GM18508 (cell line): ENCODE results near the gene PKN1.
"Not testable (repeated sequence)": the region's sequence is repeated elsewhere in the genome, so short reads cannot be mapped to it uniquely, and the experiment has no call there.

Experiments used
- ATAC-seq: cut with Tn5 transposase; IDR thresholded peaks from one replicate; pipeline ENCODE4 v1.9.1; 2021; ENCODE audit warnings: moderate number of reproducible peaks; ENCODE audit not compliant: insufficient read depth, unreplicated experiment

Gene PKN1

DNA sequence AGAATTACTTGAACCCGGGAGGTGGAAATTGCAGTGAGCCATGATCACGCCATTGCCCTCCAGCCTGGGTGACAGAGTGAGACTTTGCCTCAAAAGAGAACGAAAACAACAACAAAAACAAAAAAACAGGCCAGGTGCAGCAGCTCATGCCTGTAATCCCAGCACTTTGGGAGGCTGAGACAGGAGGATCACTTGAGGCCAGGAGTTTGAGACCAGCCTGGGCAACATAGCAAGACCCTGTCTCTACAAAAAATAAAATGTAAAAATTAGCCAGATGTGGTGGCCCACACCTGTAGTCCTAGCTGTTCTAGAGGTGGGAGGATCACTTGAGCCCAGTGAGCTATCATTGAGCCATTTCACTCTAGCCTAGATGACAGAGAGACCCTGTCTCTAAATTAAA, 19.2 kb downstream of the PKN1 start:
- not testable (repeated sequence) for ATAC-seq

DNA sequence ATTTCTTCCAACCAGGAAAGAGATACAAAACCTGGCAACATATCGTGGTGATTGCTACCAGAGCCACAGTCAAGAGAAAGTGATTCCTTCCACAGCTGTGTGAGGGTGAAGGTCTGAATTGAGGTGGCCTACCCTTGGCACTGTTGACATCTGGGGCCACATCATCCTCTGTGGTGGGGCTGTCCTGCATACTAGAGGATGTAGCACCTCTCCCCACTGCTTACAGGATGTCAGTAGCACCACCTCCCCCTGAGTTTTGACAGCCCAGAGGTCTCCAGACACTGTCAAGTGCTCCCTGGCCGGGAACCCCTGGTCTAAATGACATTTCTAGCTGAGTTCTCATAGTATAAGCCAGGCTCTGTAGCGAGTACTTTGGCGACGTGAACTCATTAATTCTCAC, 26.6 kb downstream of the PKN1 start:
- no peak for ATAC-seq

DNA sequence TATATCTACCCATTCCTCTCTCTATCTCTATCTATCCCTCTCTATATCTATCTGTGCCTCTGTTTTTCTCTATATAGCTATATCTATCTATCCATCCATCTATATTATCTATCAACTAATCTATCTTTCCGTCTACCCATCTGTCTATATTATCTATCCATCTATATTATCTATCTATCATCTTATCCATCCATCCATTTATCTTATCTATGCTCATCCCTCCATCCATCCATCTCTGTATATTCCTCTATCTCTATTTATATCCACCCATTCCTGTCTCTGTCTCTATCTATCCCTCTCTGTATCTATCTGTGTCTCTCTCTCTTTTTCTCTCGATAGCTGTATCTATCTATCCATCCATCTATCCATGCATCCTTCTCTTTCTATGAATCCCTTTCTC, 27.8 kb downstream of the PKN1 start:
- no peak for ATAC-seq

DNA sequence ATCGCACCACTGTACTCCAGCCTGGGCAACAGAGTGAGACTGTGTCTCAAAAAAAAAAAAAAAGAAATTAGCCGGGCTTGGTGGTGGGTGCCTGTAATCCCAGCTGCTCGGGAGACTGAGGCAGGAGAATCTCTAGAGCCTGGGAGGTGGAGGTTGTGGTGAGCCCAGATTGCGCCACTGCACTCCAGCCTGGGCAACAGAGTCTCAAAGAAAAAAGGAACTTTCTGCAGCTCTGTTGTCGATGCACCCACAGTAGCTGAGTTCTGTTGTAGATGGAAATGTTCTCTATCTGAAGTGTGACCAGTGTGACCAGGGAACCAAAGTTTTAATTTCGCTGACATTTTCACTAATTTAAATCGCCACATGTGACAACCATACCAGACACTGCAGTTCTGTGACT, 29.3 kb downstream of the PKN1 start:
- ATAC-seq = not testable (repeated sequence)

DNA sequence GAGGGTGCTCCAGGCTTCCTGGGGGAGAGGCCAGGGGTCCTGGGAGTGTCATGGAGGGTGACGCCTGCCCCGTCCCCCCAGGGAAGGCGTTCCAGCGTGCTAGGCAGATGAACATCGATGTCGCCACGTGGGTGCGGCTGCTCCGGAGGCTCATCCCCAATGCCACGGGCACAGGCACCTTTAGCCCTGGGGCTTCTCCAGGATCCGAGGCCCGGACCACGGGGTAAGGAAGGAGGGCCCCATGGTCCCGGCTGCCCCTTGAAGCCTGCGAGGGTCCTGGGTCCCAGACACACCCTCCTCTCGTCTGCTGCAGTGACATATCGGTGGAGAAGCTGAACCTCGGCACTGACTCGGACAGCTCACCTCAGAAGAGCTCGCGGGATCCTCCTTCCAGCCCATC, 30.6 kb downstream of the PKN1 start:
- no peak for ATAC-seq

DNA sequence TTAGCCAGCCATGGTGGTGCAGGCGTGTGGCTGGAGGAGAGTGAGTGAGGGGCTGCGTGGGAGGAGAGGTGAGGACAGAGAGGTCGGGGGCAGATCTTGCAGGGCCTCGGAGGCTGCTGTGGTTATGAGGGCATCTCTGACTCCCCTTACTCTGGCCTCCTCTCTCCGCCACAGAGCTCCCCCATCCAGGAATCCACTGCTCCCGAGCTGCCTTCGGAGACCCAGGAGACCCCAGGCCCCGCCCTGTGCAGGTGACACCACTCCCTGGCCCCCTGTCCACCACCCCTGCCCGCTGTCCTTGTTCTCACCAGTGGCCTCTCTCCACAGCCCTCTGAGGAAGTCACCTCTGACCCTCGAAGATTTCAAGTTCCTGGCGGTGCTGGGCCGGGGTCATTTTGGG, 34.3 kb downstream of the PKN1 start:
- no peak for ATAC-seq

DNA sequence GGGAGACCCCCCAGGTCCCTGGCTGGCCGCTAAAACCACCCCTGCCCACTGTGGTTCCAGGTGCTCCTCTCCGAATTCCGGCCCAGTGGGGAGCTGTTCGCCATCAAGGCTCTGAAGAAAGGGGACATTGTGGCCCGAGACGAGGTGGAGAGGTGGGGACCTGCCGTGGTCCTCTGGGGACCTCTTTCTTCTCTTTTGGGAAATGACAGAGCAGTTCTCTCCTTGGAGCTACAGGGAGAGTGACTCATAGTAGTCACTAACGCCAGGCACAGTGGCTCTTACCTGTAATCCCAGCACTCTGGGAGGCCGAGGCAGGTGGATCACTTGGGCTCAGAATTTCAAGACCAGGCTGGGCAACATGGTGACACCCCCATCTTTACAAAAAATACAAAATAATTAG, 34.7 kb downstream of the PKN1 start:
- ATAC-seq = no peak

DNA sequence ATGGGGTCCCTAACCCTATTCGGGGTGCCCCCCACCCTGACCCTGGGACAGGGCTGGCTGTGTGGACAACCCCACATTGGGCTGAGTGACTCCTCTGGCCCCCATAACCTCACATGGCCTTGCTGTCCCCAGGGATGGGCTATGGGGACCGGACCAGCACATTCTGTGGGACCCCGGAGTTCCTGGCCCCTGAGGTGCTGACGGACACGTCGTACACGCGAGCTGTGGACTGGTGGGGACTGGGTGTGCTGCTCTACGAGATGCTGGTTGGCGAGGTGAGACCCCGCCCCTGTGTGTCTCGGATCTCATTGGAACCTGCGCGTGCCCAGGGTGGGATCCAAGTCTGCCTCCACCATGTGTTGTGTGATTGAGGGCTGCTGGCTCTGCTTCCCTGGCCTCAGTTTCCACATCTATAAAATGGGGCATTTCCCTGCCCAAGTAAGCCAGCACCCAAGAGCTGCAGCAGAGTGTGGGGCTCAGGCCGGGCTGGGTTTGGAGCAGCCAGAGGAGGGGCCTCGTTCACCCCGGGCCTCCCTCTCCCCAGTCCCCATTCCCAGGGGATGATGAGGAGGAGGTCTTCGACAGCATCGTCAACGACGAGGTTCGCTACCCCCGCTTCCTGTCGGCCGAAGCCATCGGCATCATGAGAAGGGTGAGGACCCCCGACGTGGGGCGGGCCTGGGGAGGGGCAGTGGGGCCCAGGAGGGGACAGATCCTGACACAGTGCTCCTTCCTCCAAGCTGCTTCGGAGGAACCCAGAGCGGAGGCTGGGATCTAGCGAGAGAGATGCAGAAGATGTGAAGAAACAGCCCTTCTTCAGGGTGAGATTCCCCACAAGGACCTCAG, 37.1 kb downstream of the PKN1 start:
- no peak for ATAC-seq

DNA sequence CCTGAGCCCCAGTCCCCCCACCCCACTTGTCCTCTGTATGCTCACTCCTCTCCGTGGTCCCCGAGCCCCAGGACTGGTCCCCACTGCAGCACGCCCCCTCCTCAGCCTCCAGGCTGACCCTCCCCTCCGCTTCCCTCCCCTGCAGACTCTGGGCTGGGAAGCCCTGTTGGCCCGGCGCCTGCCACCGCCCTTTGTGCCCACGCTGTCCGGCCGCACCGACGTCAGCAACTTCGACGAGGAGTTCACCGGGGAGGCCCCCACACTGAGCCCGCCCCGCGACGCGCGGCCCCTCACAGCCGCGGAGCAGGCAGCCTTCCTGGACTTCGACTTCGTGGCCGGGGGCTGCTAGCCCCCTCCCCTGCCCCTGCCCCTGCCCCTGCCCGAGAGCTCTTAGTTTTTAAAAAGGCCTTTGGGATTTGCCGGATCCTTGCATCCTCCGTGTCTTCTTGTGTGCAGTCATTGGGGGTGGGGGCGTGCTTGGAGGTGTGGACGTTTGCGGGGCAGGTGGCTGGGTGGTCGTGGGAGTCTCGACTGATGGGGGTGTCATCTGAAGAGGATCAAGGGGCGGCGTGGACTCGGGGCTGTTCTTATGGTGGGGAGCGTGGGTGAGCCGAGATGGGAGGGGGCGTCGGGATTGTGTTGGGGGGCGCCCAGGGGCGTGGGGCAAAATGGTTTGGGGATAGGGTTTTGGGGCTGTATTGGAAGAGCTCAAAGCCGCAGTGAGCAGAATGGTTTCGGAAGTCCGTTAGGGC, 38.5 kb downstream of the PKN1 start:
- no peak for ATAC-seq

DNA sequence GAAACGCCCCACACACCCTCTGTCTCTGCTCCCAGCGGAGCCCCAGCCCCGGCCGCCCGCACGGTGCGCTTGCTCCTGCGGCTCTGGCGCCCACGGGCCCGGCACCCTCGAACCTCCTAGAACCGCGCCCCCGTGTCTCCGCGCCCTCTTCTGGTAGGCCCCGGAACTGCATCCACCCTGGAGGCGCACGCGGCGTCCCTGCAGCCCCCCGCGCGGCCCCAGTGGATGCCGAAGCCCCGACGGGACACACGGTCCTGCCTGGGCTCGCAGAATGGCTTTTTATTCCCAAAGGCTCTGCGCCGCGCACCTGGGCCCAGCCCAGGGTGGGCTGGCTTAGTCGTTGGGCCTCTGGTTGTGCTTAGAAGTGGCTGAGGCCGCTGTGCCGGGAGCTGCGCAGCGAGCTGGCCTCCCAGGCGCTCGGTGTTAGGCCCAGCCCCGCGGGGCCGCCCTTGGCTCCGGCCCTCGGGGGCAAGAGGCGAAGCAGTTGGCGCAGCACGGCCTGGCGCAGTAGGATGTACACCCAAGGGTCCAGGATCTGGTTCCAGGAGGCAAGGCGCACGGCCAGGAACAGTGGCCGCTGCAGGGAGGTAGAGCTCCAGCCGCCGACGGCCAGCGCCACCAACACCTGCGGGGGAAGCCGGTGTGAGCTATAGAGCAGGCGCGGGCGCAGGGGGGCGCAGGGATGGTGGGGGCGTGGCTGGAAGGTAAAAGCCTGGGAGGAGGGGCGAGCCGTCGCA, 39.3 kb downstream of the PKN1 start:
- no peak for ATAC-seq

DNA sequence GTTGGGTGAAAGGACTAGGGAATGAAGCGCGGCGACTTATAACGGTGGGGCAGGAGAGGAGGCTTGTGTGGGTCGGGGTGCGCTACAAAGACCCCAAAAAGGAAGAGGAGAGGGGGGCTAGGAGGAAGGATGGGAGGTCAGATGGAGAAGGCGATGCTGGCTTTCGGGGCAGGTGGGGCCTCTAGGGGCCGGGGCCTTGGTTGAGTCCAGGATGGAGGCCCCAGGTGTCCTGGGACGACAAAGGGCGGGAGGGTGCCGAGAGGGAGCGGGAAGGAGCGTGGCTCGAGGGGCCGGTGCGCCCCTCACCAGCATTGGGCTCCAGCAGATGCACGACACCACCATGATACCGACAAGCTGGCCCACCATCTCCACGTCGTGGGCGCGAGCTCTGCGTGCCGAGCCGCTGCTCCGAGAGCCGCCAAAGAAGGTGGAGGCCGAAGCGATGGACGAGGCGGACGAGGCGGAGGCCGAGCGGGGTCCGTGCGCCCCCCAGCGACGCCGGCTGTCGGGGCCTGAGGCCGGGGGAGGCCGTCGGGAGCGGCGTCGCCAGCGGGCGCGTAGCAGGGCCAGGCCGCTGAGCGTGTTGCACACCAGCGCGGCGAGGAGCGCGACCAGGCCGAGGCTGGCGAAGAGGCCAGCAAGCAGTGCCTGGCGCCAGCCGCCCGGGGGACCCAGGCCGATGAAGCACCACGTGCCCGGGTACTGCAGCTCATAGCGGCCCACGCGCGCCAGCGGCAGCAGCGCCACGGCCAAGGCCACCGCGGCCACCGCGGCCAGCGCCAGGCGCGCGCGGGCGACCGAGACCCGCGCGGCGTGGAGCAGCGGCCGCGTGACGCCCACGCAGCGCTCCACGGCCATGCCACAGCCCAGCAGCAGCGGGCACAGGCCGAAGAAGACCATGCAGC, 40.2 kb downstream of the PKN1 start:
- no peak for ATAC-seq

DNA sequence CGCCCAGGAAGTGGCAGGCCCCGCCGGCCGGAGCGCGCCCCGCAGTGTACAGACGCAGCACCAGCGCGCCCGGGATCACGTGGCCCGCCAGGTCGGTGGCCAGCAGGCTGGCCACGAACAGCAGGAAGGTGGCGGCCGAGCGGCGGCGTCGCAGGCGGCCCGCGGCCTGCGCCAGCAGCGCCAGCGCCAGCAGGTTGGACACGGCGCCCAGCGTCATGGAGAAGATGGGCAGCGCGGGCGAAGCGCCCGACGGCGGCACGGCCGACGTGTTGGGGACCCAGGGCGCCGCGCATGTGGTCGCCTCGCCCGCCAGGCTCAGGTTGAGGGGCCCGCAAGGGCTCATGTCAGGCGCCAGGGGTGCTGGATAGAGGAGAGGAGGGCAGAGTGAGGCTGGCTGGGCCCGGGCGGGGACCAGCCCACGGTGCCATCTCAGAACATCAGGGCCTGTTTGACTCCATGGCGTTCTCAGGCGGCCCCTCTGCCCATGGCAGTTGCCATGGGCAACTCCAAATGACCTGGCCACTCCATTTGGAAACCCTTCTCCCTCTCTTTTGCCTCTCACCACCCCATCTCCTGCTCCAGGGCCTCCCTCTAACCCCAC, 41.0 kb downstream of the PKN1 start:
- ATAC-seq = no peak

DNA sequence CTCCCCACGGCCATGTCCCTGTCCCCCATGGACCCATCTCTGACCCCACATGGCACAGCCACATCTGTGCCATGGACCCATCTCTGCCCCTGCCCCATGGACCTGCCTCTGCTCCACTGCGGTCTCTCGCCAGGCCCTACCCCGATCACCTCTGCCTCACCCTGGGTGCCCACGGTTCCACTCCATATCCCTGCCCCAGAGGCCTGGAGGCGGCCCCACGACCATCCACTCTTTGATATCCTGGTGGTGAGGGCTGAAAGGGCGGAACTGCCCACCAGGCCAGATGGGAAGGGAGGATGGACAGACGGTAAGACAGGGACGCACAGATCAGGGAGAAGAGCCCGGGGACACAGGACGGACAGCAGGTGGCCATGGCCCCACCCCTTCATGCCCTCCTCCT, 41.7 kb downstream of the PKN1 start:
- no peak for ATAC-seq

DNA sequence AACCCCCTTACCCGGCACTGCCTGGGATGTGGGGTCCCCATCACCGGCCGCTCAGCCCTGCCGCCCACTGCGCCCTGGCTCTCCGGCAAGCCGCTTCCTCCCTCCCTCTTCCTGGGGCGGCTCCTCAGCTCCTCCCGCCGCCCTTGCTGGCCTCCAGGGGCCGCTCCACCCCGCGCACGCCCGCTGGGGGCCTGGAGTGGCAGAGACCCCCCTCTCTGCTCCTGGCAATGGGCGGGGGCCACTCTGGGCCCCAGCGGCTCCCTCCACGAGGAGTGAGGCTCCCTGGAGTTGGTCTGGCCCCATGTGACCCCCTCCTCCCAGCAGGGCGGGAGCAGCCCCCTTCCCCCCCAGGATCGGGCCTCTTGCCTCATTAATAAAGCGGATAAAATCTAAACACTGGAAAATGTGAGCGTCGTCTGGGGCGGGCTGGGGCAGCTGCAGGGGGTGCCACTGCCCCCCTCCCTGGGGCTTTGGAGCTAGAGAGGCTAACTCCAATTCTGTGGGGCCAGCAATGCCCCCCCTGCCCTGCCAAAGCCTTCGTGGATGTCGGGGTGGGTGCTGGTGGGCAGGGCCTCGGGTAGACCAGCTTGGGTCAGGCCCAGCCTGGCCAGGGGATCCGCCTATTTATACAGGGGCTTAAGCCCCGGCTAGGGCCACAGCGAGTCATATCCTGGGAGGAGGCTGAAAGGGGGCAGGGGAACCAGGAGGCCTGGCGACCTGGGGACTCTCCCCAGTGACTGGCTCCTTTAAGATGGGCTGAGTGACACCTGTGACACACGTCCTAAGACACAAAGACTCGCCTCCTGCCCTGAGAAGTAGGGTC, 42.4 kb downstream of the PKN1 start, which contains the start of gene PTGER1:
Gene PTGER1, minus strand, starts transcription at position 104 of the 823 bp plus-strand sequence. CDS start 1,034 bp downstream, outside the sequence.
- no peak for ATAC-seq

DNA sequence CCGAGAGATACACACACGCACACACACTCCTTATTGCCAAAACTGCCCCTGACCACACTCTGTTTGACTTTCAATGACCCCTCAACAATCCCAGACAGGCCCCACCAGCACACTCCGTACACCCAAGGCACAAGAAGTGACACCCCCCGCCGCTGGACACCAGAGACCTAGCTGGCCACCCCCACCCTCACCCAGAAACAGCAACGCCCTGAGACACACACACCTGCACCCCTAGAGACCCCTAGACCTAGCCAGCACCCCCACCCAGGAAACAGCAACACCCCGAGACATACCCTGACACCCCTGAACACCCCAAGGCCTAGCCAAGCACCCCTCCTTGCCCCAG, 43.2 kb downstream of the PKN1 start:
- ATAC-seq = no peak

DNA sequence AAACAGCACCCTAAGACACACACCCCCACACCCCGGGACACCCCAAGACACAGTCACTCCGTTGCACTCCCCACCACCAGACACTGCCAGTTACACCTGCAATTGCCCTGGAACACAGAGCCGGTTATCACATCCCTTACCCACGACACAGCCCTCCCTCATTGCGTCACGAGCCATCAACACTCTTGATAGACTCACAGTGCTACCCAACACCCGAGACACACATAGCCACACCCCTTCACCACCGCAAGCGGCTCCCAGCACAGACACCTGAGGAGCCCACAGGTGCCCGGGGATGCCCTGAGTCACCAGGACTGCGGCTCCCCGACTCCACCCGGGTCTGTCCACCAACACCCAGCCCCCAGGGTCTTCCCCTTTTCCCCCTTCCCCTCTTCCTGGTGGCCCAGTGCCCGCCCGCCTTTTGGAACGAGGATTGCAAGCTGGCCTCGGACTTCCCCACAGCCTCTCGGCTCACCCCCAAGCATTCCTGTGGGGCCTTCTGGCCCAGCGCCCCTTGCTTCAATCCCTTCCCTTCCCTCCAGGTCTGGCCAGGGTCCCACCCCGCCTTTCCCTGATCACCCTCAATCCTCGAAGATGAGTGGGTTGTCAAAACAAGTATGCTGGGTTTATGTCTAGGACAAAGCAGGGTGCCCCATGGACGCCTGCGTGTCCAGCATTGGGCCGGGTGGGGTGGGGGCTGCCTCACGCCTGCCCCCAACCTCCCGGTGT, 43.7 kb downstream of the PKN1 start:
- no peak for ATAC-seq

DNA sequence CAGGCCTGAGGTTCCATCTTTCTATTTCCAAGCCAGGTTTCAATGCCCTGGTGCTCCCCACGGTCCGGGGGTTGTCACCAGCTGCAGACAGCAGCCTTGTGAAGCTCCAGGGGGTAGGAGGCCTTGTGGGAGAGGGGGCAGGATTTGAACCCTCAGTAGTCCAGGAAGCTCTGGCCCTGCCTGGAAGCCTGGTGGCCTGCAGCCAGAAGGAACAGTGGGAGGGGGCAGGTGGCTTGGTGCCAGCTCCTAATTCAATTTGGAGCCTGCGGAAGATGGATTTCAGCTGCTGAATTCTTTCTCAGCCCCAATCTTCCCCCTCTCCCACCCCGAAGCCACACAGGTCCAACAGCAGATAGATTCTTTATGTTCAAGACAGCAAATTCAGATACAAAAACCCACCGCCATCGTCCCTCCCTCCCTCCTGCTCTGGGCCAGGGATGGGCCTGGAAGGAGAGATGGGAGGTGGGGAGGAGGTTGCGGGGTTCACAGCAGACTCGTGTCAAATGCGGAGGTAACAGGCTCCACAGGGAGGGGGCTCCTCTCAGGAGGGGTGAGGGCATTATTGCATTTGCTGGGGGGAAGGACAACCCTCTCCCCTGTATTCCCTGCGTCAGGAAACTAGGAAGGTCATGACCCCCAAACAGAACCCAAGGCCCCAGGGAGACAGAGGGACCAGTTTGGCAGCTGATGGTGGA, 44.5 kb downstream of the PKN1 start:
- no peak for ATAC-seq

DNA sequence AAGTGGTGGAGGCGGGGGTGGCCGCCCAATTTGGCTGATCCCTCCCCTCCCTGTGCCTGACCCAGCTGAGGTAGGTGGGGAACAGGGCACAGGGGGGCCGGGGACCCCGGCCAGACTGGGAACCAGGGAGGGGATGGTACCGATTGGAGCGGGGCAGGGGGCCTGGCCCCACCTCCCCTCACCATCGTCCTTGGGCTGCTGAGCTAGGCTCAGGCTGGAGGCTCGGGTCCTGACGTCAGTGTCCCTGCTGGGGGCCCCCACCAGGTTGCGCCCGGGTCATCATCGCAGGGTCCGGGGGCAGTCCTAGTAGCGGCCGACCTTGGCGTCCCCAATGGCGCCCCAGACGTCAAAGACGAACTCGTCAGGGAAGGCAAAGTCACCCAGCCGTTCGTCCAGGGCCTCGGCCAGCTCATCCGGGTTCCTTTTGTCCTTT, 45.0 kb downstream of the PKN1 start:
- ATAC-seq = no peak
